BLaER1 treated with 17β-estradiol and CSF1 and Interleukin-3, amounts not matched to agents 10 nM and 100 nM (cell line): ENCODE results near the gene MLPH.

Experiments
- H3K27ac ChIP-seq, 11 experiments: shearing (Covaris generic); formaldehyde crosslinking; 2 replicates each; pipeline ENCODE4 v1.8.1; 2022
- H3K27me3 ChIP-seq, 11 experiments: shearing (Covaris generic); formaldehyde crosslinking; 2 replicates each; pipeline ENCODE4 v1.8.1; 2022
- H3K36me3 ChIP-seq, 11 experiments: shearing (Covaris generic); formaldehyde crosslinking; 2 replicates each; pipeline ENCODE4 v1.8.1; 2022
- H3K4me1 ChIP-seq, 10 experiments: shearing (Covaris generic); formaldehyde crosslinking; 2 replicates each; pipeline ENCODE4 v1.8.1; 2022
- H3K4me2 ChIP-seq, 11 experiments: shearing (Covaris generic); formaldehyde crosslinking; 2 replicates each; pipeline ENCODE4 v1.8.1; 2022
- H3K4me3 ChIP-seq, 10 experiments: shearing (Covaris generic); formaldehyde crosslinking; 2 replicates each; pipeline ENCODE4 v1.8.1; 2022
- H3K9ac ChIP-seq, 11 experiments: shearing (Covaris generic); formaldehyde crosslinking; 2 replicates each; pipeline ENCODE4 v1.8.1; 2022
- H3K9me3 ChIP-seq, 11 experiments: shearing (Covaris generic); formaldehyde crosslinking; replicated peaks in 1 of 11; 2 replicates each; pipeline ENCODE4 v1.8.1; 2022
- H4K20me1 ChIP-seq, 11 experiments: shearing (Covaris generic); formaldehyde crosslinking; 2 replicates each; pipeline ENCODE4 v1.8.1; 2022
- Cebpa-rat ChIP-seq, 11 experiments: shearing (Covaris generic); IDR thresholded peaks; 2 replicates each; pipeline ENCODE4 v1.8.1; 2022

Gene MLPH

GRCh38 chr2:237557633-237558015 lies 70.6 kb downstream of the MLPH start:
- H3K9me3 ChIP-seq: peaks cover 29 to 40% (median 39%) of the 10 kb centered on the region in 11 experiments
- no peaks in the 10 kb centered on the region for H4K20me1 ChIP-seq
- peaks cover 0 to 16% (median 12%) of the 10 kb centered on the region in 10 experiments; a peak in 14 of 20 replicates for H3K4me1 ChIP-seq
- no peak overlapping the region for H3K27ac ChIP-seq
- H3K4me3 ChIP-seq: no peak overlapping the region
- no peak overlapping the region for H3K4me2 ChIP-seq
- no peak for TF ChIP-seq Cebpa-rat (IDR thresholded peaks at IDR 0.05)
- no peak overlapping the region for H3K9ac ChIP-seq
- no peaks in the 10 kb centered on the region for H3K27me3 ChIP-seq
- H3K36me3 ChIP-seq: no peaks in the 10 kb centered on the region

GRCh38 chr2:237558961-237559641 lies 72.0 kb downstream of the MLPH start:
- Histone ChIP-seq H4K20me1 (no peaks in the 10 kb centered on the region), H3K9ac (no peak overlapping the region), H3K27me3 (no peaks in the 10 kb centered on the region), H3K27ac (no peak overlapping the region; a peak in 2 of 22 replicates), H3K9me3 (peaks cover 18 to 25% (median 24%) of the 10 kb centered on the region in 11 experiments), H3K4me2 (peak overlapping the region in 8 of 11 experiments; percentile 12 to 69 (median 28); a peak in 13 of 22 replicates), H3K4me1 (peaks cover 0 to 16% (median 12%) of the 10 kb centered on the region in 10 experiments; a peak in 14 of 20 replicates), H3K36me3 (no peaks in the 10 kb centered on the region), H3K4me3 (no peak overlapping the region)
- no peak for TF ChIP-seq Cebpa-rat (IDR thresholded peaks at IDR 0.05)

DNA sequence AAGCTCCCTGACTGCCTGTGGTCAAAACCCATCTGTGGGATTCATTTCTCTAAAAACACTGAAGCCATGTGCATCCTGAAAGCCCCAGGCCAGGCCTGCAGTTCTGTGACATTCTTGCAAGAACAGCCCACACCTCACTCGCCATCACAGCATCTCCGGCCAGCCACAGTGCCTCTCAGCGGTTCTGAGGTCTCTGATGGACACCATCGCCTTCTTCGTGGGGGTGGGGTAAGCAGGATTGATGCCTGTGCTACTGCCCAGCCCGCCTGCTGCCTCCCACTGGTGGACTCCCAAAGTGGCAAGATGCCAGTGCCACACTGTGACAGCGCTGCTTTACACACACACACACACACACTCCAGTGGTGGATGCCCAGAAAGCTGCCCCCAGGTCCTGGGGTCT lies 74.2 kb downstream of the MLPH start:
- H3K4me2 ChIP-seq: no peak overlapping the region
- no peaks in the 10 kb centered on the region for H3K27me3 ChIP-seq
- no peak for TF ChIP-seq Cebpa-rat (IDR thresholded peaks at IDR 0.05)
- no peaks in the 10 kb centered on the region for H4K20me1 ChIP-seq
- no peak overlapping the region for H3K27ac ChIP-seq
- no peak overlapping the region for H3K4me3 ChIP-seq
- H3K9ac ChIP-seq: no peak overlapping the region
- H3K4me1 ChIP-seq: peaks cover 0 to 16% (median 12%) of the 10 kb centered on the region in 10 experiments; a peak in 14 of 20 replicates
- H3K36me3 ChIP-seq: no peaks in the 10 kb centered on the region
- H3K9me3 ChIP-seq: peaks cover under 1 to 4% (median 3%) of the 10 kb centered on the region in 11 experiments; a peak in 16 of 22 replicates

DNA sequence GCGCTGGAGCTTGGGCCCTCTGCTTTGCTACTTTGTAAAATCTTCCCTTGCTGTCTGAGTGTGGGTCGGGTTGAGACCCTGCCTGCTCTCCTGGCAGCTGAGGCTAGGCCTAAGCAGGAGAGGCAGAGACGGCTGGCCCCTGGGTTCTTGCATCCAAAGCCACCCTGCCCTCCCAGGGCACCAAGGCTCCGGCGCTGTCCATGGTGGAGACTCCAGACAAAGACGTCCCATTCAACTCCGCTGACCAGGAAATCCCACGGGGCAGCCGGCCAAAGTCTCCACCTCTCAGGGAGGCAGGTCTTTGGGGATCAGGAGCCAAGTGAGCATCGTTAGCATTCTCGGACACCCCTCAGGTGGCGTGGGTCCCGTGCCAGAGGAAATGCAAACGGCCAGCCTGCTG lies 76.8 kb downstream of the MLPH start:
- Histone ChIP-seq H3K9ac (no peak overlapping the region), H3K4me3 (no peak overlapping the region), H3K4me2 (no peak overlapping the region), H3K4me1 (peaks cover 12 to 22% (median 18%) of the 10 kb centered on the region in 10 experiments; a peak in 18 of 20 replicates), H3K27me3 (no peaks in the 10 kb centered on the region), H4K20me1 (no peaks in the 10 kb centered on the region), H3K9me3 (no peaks in the 10 kb centered on the region), H3K27ac (no peak overlapping the region), H3K36me3 (no peaks in the 10 kb centered on the region)
- TF ChIP-seq Cebpa-rat (IDR thresholded peaks at IDR 0.05): no peak

DNA sequence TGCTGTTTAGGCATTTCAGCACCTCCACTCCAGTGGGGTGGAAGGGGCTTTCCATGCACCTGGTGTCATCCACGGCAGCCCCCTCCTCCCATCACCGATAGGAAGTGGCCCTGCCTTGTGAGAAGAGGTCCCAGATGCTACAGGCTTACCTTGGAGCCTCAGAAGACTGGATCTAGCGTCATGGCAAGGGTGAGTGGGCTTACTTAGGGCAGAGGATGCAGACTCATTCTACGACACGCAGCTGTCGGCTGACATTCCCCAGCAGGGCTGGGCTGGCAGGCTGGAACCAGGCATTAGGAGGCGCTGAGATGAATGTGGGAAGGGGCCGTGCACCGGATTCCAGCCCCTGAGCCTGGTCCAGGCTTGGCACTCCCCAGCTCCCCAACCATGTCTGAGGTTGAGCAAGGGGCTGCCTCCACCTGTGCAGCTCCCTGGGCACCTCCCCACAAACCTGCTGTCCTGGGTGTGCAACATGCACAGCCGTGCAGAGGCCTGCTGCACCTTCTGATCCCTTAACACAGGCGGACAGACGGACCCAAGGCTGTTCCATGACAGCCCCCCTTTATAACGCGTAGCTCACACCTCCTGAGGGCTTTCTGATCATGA lies 77.6 kb downstream of the MLPH start:
- no peak overlapping the region for H3K4me3 ChIP-seq
- no peak for TF ChIP-seq Cebpa-rat (IDR thresholded peaks at IDR 0.05)
- H3K27me3 ChIP-seq: no peaks in the 10 kb centered on the region
- H3K27ac ChIP-seq: no peak overlapping the region
- H3K4me1 ChIP-seq: peaks cover 8 to 14% (median 11%) of the 10 kb centered on the region in 10 experiments; a peak in 17 of 20 replicates
- H3K9ac ChIP-seq: no peak overlapping the region
- no peak overlapping the region for H3K4me2 ChIP-seq
- H3K9me3 ChIP-seq: 0 out of 22 replicates have a peak, but pooled peaks cover 0 to 3% (median 0%) of the 10 kb centered on the region in 11 experiments
- no peaks in the 10 kb centered on the region for H4K20me1 ChIP-seq
- H3K36me3 ChIP-seq: no peaks in the 10 kb centered on the region

DNA sequence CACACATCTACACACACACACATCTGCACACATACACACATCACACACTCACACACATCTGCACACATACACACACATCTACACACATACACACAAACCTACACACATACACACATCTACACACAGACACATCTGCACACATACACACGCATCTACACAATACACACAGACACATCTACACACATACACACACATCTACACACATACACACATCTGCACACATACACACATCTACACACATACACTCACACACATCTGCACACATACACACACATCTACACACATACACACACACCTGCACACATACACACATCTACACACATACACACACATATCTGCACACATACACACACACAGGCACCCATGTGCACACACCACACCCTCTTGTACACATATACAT lies 78.9 kb downstream of the MLPH start:
- Histone ChIP-seq H3K4me2 (no peak overlapping the region; a peak in 1 of 22 replicates), H3K27ac (no peak overlapping the region), H3K27me3 (no peaks in the 10 kb centered on the region), H3K4me1 (peaks cover 0 to 15% (median 11%) of the 10 kb centered on the region in 10 experiments; a peak in 14 of 20 replicates), H3K36me3 (no peaks in the 10 kb centered on the region), H3K9ac (no peak overlapping the region), H3K9me3 (0 out of 22 replicates have a peak, but pooled peaks cover 0 to 3% (median 0%) of the 10 kb centered on the region in 11 experiments), H4K20me1 (no peaks in the 10 kb centered on the region), H3K4me3 (no peak overlapping the region)
- TF ChIP-seq Cebpa-rat (IDR thresholded peaks at IDR 0.05): no peak

- no peak within 1 kb of the TSS; a peak in 1 of 22 replicates for H3K9ac ChIP-seq
- H3K36me3 ChIP-seq: no peaks in the 10 kb centered on the region; a peak in 1 of 22 replicates
- no peak within 1 kb of the TSS; a peak in 1 of 22 replicates for H3K27ac ChIP-seq
- no peaks in the 10 kb centered on the region for H4K20me1 ChIP-seq
- 0 out of 22 replicates have a peak, but pooled peaks cover 0 to 3% (median 0%) of the 10 kb centered on the region in 11 experiments for H3K9me3 ChIP-seq
- H3K4me1 ChIP-seq: peaks cover 2 to 22% (median 15%) of the 10 kb centered on the region in 10 experiments; a peak in 16 of 20 replicates
- no peak for TF ChIP-seq Cebpa-rat (IDR thresholded peaks at IDR 0.05)
- peak within 1 kb of the TSS in 7 of 11 experiments; percentile 12 to 23 (median 16); a peak in 7 of 22 replicates for H3K4me2 ChIP-seq
- no peak within 1 kb of the TSS for H3K4me3 ChIP-seq
- H3K27me3 ChIP-seq: no peaks in the 10 kb centered on the region
Measured at GRCh38 chr2:237566401-237567235, 79.6 kb downstream of the MLPH start, which contains the start of gene PRLH. Gene PRLH (plus strand): TSS chr2:237566574. CDS start chr2:237566574, 0 bp downstream.

DNA sequence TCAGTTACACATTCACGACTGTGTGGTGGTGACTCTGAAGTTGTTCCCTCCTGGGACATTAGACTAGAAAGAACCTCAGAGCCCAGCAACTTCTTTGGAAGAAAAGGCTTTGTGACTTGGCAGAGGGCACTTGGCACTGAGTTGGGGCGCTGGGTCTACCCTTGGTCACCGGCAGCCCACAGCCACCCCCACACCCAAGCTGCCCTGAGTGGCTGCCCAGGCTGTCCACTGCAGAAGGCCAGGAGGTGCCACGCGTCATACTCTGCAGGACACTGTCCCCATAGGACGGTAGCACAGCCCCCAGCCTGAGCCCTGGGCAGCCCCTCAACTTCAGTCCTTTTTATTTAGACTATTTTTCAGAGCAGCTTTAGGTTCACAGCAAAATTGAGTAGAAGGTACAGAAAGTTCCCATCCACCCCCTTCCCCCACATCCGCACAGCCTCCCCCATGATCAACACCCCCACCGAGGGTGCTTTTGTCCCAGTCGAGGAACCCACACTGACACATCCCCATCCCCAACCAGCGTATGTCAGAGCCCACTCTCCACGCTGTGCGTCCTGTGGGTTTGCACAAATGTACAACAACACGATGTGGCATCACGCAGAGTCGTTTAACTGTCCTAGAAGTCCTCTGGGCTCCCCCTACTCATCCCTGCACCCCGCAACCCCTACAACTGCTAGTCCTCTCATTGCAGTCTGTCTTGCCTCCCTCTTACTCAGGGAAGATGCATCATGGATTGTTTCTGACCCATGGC lies 80.4 kb downstream of the MLPH start:
- no peak overlapping the region; a peak in 1 of 22 replicates for H3K27ac ChIP-seq
- no peaks in the 10 kb centered on the region; a peak in 1 of 22 replicates for H3K36me3 ChIP-seq
- no peak overlapping the region for H3K4me3 ChIP-seq
- no peak overlapping the region; a peak in 1 of 22 replicates for H3K9ac ChIP-seq
- peak overlapping the region in 5 of 11 experiments; percentile 12 to 23 (median 15); a peak in 4 of 22 replicates for H3K4me2 ChIP-seq
- no peak for TF ChIP-seq Cebpa-rat (IDR thresholded peaks at IDR 0.05)
- H4K20me1 ChIP-seq: no peaks in the 10 kb centered on the region
- peaks cover 8 to 27% (median 23%) of the 10 kb centered on the region in 10 experiments; a peak in 17 of 20 replicates for H3K4me1 ChIP-seq
- no peaks in the 10 kb centered on the region for H3K27me3 ChIP-seq
- 0 out of 22 replicates have a peak, but pooled peaks cover 0 to 3% (median 0%) of the 10 kb centered on the region in 11 experiments for H3K9me3 ChIP-seq
